ENCODE data around the gene SLFN14.
"Not testable (repeated sequence)": the region's sequence is repeated elsewhere in the genome, so short reads cannot be mapped to it uniquely, and the experiment has no call there.

Gene SLFN14

DNA sequence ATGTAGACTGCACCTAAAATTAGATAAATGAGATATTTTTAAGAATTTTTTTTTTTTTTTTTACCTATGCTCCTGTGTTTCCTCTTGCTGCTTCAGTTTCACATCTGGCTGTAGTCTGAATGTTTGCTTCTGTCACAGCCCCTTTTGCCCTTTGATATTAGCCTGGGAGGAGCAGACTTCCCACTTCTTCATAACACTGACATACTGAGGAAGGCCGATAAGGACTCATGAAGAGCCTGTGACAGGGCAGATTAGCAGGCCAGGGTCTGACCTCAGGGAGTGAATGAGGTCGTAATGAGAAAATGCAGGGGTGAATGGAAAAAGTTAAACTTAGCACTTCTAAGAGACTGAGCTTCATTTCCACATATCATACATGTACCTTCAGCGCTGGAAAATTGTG lies at the start of gene SLFN14:
Gene SLFN14, minus strand, starts transcription at position 117 of the 400 bp plus-strand sequence. CDS start 2,757 bp downstream, outside the sequence.
- DNase-seq (ENCODE audit: low read depth, low spot score), result no peak

DNA sequence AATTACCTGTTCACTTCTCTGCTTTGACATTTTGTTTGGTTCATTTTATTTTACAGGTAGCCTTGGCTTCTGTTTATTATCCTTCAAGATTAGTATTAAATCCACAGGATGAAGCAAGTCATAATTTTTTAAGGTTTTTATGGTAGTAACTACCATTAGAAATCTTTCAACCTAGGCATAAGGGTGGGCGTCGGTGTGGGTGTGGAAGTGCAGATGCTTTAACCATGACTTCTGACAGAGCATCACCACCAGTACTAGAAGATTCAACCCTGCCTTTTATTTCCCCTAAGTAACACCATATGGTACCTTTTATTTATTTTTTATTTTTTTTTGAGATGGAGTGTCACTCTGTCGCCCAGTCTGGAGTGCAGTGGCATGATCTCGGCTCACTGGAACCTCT lies 49.2 kb upstream of the SLFN14 start:
- no peak for DNase-seq (ENCODE audit: low read depth, low spot score)

DNA sequence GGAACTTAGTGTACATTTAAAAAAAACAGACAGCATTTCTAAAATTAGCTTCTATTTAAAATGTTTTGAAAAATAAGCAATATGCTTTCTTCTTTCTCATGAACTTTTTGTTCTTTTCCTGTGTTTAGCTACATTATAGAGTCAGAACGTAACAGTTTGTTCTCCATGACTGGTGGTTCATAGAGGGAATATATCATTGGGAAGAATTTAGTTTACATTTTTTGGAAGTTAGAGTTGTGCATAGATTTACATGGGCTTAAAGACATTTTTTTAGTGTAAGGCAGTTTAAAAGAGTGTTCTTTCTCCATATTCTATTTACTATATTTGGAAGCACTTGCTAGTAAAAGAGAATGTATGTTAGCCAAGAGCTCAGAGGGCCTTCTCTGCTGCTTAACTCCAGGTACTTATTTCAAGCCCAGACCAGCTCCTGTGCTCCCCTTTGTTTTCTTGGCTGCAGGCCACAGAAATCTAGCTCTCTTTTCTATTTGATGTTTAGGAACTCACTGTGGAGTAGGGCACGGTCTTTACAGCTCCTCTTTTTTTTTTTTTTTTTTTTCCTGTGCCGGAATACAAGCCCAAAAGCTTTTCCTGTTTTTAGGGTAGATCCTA lies 46.7 kb upstream of the SLFN14 start:
- no peak for DNase-seq (ENCODE audit: low read depth, low spot score)

DNA sequence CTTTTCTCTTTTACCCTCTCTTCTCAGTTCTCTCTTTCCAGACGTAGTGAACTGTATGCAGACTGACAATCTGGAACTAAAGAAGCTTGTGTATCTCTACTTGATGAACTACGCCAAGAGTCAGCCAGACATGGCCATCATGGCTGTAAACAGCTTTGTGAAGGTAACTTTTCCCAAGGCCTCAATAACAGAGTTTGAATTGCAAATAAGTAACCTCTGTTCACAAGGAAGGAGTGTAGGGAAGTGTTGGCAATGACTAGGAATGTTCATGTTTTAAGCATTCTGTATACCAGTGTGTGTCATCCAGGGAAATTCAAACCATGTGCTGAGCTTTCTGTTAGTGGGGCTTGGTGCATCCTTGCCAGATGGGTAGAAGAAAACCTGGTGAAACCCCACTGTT lies 45.1 kb upstream of the SLFN14 start:
- DNase-seq (ENCODE audit: low read depth, low spot score), result no peak

DNA sequence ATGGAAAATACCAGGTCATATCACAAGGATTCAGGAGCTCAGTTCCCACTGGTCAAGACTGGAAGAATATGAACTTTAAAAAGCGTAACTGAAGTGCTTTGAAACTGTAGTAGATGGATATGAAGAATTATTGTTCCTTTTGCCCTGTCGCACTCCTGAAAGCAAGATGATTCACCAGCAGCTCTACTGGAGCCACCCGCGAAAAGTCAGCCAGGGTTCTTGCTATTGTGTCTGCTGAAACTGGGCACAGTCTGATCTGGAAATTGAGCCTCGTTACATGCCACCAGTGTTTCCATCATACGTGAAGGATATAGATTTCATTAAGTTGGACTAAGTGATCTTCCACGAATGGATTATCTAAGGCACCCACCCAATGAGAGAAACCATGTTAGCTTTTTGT lies 43.1 kb upstream of the SLFN14 start:
- no peak for DNase-seq (ENCODE audit: low read depth, low spot score)

DNA sequence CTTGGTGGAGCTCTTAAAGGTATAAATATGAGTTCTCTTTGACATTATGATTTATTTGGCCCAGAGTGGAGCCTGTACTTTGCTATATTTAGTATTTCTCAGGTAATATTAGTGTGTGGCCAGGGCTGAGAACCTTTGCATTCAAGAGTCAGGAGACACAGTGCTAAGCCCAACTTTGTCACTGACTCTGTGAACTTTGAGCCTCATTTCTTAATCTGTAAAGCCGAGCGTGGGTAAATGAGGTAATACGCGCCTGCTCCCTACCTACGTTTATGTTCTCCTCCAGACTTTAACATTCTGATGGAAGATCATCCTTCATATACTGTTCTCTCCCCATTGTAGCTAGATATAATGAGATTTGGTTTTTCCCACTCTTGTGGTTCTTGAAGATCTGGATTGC lies 37.0 kb upstream of the SLFN14 start:
- no peak for DNase-seq (ENCODE audit: low read depth, low spot score)

DNA sequence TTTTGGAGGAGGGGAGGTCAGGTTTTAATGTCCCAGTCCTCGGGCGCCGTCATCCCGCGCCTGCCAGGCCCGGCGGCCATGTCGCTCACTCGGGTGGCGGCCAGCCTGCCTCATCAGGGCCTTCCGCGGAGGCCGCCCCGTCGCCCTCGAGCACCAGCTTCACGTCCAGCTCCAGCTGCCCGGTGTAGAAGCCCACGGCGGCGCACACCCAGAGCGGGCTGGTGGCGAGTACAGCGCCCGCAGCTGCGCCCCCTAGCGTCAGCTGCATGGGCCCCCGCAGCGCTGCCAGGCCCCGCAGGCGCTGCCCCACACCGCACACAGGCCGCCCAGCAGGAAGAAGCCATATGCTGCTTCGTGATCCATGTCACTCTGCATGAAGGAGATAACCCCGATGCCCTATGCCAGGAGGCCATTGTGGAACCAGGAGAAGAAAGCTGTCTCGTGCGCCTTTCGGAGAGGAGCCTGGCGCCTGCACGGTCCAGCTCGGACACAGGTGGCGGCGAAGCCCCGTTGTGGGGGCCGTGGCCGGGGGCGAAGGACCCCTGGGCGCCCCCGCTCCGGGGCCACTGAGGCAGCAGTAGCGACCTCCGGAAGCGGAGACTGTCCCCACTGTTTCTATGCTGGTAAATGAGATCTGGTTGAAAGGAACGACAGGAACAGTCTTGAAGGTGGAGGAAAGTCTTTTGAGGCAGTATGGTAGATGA lies 36.1 kb upstream of the SLFN14 start:
- no peak for DNase-seq (ENCODE audit: low read depth, low spot score)

DNA sequence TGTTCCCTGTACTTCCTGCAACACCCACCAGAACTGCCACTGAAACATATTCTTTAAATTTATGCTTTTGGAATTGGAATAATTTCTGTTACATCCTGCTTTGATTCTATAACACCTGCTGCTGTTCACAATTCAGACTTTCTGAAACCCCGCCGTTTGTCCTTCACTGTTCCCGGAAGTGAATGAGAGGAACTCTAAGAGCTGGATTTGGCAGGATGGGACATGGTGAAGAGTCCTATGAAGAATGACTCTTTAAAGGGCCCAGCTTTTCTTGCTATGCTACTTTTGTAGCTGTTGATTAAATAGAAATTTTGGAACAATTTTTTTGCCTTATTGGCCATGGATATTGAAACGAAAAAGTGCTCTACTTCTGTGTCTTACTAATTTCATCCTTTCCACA lies 35.5 kb upstream of the SLFN14 start:
- DNase-seq (ENCODE audit: low read depth, low spot score), result no peak

DNA sequence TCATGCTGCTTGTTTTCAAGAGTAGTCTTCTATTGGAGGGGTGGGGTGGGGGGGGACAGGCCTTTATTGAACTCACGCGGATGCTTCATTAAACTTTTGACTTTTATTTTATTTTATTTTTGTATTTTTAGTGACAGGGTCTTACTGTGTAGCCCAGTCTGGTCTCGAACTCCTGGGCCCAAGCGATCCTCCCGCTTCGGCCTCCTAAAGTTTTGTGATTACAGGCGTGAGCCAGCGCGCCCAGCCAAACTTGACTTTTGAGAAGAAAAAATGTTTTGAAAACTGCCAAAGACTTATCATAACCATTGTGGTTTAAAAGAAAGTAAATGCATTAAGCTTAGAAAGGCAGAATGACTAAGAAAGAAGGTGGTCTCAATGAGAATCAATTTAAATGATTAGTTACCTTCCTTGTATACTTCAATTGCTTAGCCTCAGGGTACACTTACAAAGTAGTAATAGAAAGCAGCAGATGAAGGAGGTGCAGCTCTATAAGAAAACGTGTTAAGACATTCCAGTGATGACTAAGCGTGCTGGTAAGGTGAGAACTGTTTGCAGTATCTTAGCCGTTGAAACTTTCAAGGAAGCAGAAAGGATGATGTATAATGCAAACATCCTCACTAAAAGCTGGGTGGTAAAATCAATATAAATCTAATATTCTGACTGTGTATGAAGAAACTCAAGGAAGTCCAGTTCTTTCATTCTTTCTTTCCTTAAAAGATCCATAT lies 27.7 kb upstream of the SLFN14 start:
- DNase-seq (ENCODE audit: low read depth, low spot score), result no peak

DNA sequence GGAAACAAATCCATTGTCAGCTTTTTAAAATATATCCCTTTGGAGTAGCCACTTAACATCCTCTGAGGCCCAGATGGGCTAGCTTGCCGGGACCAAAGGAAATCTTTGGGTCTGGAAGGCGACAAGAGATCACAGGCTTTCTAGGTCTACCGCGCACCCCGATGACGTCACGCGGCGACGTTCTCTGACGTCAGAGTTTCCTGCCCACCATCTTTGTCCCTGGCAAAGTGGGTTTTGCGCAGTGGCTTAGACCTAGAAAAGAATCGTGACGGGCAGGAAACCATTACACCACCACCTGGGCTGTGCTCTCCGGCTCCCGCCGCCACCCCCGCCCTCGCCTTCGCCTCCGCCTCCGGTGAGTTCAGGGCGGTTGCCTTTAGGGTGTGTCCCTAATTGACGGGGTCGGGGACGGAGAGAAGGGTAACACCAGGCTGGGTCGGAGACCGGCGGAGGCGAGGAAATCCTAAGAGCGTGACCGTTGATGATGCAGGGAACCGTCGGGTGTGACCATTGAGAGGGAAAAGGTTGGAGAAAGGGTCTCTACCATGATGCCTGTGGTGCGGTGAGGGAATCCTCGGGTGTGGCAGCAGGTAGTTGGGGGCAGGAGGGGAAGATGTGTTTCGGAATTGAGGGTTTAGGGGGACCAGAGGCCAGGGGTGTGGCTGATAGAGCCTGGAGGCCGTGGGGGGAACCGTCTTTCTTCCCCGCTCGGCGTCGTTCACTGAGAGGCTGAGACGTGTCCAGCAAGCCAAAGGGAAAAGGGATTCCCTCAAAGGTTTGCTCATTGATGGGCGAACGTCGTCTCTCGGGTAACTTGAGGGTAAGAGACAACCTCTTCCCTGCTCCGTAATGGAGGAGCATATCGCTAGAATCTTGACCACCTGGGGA lies 26.7 kb upstream of the SLFN14 start, which contains the start of gene AP2B1:
Gene AP2B1, plus strand, starts transcription at position 249 of the 888 bp plus-strand sequence. CDS start 6,709 bp downstream, outside the sequence.
- peak; percentile 91 for DNase-seq (ENCODE audit: low read depth, low spot score)

DNA sequence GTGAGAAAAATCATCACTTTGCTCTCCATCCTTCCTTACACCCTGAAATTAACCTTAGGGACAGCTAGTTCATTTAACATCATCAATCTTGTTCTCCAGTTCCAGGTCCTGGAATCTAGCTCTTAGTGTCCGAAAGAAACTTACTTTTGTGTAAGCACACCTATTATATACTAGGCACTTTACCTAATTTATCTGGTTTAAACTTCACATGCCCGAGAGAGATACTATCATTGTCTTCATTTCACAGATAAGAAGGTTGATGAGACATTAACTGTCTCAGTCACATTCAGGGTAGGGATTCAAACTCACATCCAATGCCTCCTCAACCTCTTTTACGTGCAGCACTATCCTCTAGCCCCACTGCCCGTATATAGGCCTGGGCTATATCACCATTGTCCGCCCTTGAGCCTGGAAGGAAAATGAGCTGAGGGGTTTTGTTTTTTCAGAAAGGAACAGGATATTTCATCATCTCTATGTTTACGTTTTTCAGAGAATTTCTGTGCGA lies 26.0 kb upstream of the SLFN14 start:
- DNase-seq (ENCODE audit: low read depth, low spot score), result no peak

DNA sequence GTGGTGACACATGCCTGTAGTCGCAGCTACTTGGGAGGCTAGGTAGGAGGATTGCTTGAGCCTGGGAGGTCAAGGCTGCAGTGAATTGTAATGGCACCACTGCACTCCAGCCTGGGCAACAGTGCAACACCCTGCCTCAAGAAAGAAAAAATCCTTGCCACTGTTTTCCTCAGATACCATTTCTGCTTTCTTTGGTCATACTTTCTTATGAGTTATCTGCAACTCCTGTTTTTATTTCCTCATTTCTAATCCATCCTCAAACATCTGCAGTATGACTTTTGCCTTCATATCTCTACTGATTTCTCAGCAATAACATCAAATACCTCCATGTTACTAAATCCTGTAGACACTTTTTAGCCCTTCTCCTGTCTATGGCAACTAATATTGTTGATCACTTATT lies 23.4 kb upstream of the SLFN14 start:
- DNase-seq (ENCODE audit: low read depth, low spot score), result no peak

DNA sequence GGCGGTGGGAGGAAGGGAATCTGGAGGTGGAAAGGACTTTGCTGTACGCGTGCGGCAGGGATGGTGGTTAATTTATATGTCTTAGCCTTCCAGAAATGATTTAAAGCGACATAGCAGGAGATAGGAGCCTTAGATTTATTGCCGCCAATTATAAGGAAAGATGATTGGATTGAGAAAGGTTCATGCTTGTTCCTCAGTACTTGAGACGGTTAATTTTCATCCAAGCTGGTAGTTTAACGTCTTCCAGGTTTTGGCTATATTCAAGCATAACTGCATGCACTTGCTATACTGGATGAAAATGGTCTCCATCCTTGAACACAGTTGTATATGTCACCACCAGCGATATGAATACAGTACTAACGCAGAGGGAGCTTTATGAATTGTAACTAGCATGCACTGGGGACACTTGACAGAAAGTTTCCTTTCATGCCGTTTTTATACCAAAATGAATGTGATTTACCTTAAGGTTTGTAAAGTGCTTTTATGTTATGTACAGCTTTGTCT lies 18.4 kb upstream of the SLFN14 start:
- no peak for DNase-seq (ENCODE audit: low read depth, low spot score)

DNA sequence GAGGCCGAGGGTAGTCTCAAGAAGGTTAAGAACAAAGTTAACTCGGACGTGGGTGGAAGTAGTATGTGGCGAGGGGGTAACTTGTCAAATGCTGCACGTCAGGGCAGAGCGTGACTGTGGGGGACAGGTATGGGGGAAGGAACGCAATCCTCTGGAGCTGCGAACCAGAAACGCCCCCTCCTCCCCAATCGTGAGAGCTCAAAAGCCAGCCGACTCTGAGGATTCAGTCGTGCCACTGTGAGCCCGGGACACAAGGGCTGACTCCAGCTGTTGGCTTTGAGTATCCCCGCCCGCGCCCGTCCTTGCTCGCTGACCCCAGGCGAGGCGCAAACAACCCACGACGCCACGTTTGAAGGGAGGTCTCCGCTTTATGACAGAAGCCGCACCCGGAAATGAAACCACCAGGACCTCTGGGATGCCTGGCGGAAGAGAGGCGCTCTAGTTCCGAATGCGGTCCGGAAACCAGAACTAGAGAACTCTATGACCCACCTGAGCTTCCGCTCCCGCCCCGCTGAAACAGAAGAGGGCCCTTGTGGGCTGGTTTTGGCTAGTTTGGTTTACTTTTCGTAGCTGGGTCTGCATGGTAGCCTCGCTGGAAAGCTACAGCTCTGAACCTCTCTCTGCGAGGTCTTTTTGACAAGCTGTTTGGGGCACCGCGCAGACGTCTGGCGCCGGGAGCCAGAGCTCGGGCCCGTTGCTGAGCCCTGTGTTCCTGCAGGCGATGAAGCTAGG lies 17.7 kb upstream of the SLFN14 start, which contains the start of gene PEX12:
Gene PEX12, minus strand, starts transcription at position 375 of the 732 bp plus-strand sequence. CDS start 550 bp downstream, outside the sequence.
- peak; percentile 74 for DNase-seq (ENCODE audit: low read depth, low spot score)

DNA sequence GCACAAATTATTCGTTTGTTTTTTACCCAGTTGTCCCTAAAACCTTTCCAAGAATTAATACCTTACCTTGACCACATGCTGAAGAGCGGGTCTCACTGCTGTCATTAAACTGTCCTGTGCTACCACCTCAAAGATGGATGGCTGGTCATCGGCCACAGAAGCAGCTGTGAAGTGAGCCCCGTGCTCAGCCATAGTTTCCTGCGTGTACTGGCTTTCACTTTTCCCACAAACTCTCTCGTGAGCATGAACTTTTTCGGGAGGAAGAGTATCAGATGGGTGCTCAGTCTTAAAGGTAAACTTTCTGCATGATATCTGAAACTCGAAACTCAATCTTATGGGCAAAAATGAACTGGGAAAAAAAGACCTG lies 17.2 kb upstream of the SLFN14 start:
- no peak for DNase-seq (ENCODE audit: low read depth, low spot score)

DNA sequence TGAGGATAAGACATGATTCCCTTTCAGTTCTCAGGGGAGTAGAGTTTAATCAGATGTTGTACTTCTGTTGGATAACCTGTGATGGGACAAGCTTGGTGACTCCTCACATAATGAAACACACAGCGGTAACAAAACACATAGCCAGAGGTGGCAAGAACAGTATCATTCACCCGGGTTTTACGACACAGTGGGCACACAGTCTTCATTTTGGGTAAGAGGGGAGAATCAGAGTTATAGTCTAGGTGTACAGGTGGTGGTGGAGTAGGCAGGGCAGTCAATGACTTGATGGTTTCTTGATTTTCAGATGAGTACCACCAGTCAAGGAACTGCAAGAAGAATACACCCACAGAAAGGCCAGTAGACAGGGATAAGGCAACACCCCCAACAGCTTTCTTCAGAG lies 15.1 kb upstream of the SLFN14 start:
- DNase-seq (ENCODE audit: low read depth, low spot score), result no peak

DNA sequence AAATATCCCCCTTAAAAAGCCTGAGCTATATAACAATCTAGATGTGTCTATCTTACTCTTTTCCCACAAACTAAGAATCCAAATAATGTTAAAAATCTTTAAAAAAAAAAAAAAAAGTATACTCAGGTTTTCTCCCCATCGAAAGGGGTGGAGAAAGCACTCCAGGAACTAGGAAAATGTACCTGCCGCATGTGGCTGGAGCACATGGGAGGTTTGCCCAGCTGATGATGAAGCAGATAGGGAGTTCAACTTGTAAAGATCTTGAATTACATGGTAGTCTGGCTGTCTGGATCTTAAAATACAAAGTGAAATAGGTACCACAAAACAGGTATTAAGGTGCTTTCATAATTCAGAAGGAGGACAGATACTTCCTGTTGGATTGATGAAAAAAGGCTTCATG lies 8.8 kb upstream of the SLFN14 start:
- no peak for DNase-seq (ENCODE audit: low read depth, low spot score)

DNA sequence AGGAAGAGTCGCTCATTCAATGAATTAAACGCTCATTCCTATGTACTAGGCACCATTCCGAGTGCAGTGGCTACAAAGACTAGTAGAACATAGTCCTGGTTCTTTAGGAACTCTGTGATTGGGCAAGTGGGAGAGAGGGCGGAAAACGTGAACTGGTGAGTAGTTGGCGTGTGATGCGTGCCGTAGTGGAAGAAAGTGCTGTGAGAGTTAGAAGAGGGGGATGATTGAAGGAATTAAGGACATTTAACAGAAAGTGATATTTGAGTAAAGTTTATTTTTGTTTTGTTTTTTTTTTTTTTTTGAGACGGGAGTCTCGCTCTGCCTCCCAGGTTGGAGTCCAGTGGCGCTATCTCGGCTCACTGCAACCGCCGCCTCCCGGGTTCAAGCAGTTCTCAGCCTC lies 7.9 kb upstream of the SLFN14 start:
- DNase-seq (ENCODE audit: low read depth, low spot score), result peak; percentile 28

DNA sequence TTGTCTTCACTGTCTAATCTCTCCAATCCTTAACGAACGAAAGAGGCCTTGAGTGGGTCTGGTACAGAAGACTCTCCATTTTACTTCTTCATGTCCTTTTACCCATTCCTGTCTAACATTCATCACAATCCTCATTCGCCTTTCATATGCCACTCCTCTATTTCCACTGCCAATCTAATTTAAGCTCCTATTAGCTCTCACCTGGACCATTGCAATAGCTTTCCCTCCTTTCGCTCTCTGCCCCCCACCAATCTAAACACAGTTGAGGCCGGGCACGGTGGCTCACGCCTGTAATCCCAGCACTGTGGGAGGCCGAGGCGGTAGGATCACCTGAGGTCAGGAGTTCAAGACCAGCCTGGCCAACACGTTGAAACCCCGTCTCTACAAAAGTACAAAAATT lies 6.3 kb upstream of the SLFN14 start:
- no peak for DNase-seq (ENCODE audit: low read depth, low spot score)

DNA sequence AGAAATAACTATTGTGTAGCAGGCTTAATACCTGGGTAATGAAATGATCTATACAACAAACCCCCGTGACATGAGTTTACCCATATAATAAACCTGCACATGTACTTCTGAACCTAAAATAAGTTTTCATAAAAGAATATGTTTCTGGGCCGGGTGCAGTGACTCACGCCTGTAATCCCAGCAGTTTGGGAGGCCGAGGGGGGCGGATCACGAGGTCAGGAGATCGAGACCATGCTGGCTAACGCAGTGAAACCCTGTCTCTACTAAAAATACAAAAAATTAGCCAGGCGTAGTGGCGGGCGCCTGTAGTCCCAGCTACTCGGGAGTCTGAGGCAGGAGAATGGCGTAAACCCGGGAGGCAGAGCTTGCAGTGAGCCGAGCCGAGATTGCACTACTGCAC lies 2.6 kb upstream of the SLFN14 start:
- DNase-seq (ENCODE audit: low read depth, low spot score), result not testable (repeated sequence)

All from activated naive CD8-positive, alpha-beta T cell treated with anti-CD3 and anti-CD28 coated beads, Interleukin-2, amount 50 U/mL, for 16 hours (primary cell).